Tibial nerve (tissue), 4 donors: ENCODE results near the gene COQ10B.

Experiments
- EP300 ChIP-seq, 2 donors: sonication (generic); formaldehyde crosslinking; IDR thresholded peaks; one replicate each; pipeline ENCODE4 v1.6.1; 2017; ENCODE audit warnings: antibody characterized with exemption in 2 of 2, mild to moderate bottlenecking in 1 of 2
- POLR2A ChIP-seq, 2 donors: fragments of 450-650 bp; IDR thresholded peaks; one replicate each; pipeline ENCODE4 v1.6.1; 2017; ENCODE audit warnings: antibody characterized with exemption in 2 of 2, mild to moderate bottlenecking in 2 of 2, moderate library complexity in 2 of 2
- TF ChIP-seq, protein P1 (sequence below), 5 experiments: fragments of 200-600 bp in 3 of 5; fragments of 450-650 bp in 2 of 5; sonication (generic) in 3 of 5; IDR thresholded peaks; one replicate each; pipeline ENCODE4 v1.5.1; 2016 to 2019; ENCODE audit warnings: antibody characterized with exemption in 5 of 5, mild to moderate bottlenecking in 3 of 5, moderate library complexity in 2 of 5

DNA sequence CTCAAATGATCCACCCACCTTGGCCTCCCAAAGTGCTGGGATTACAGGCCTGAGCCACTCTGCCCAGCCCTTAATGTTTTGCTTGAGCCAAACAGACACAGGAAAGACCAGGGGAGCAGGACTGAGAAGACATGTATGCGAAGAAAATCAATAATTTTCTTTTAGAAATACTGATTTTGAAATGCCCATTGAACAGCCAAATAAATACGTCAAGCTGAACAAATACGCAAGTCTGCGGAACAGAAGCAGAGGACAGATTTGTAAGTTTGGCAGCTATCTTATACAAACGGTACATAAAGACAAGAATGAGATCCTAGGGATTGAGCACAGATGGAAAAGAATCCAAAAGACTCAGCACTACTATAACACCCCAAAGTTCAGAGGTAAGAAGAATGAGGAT lies 39.3 kb upstream of the COQ10B start:
- TF ChIP-seq, protein P1, sequence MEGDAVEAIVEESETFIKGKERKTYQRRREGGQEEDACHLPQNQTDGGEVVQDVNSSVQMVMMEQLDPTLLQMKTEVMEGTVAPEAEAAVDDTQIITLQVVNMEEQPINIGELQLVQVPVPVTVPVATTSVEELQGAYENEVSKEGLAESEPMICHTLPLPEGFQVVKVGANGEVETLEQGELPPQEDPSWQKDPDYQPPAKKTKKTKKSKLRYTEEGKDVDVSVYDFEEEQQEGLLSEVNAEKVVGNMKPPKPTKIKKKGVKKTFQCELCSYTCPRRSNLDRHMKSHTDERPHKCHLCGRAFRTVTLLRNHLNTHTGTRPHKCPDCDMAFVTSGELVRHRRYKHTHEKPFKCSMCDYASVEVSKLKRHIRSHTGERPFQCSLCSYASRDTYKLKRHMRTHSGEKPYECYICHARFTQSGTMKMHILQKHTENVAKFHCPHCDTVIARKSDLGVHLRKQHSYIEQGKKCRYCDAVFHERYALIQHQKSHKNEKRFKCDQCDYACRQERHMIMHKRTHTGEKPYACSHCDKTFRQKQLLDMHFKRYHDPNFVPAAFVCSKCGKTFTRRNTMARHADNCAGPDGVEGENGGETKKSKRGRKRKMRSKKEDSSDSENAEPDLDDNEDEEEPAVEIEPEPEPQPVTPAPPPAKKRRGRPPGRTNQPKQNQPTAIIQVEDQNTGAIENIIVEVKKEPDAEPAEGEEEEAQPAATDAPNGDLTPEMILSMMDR (IDR thresholded peaks at IDR 0.05): no peak
- no peak for TF ChIP-seq POLR2A (IDR thresholded peaks at IDR 0.05)
- no peak for TF ChIP-seq EP300 (IDR thresholded peaks at IDR 0.05)
